ENCODE results near the gene ZNF69.
"Not testable (repeated sequence)": the region's sequence is repeated elsewhere in the genome, so short reads cannot be mapped to it uniquely, and the experiment has no call there.

The ZNF69 gene

DNA sequence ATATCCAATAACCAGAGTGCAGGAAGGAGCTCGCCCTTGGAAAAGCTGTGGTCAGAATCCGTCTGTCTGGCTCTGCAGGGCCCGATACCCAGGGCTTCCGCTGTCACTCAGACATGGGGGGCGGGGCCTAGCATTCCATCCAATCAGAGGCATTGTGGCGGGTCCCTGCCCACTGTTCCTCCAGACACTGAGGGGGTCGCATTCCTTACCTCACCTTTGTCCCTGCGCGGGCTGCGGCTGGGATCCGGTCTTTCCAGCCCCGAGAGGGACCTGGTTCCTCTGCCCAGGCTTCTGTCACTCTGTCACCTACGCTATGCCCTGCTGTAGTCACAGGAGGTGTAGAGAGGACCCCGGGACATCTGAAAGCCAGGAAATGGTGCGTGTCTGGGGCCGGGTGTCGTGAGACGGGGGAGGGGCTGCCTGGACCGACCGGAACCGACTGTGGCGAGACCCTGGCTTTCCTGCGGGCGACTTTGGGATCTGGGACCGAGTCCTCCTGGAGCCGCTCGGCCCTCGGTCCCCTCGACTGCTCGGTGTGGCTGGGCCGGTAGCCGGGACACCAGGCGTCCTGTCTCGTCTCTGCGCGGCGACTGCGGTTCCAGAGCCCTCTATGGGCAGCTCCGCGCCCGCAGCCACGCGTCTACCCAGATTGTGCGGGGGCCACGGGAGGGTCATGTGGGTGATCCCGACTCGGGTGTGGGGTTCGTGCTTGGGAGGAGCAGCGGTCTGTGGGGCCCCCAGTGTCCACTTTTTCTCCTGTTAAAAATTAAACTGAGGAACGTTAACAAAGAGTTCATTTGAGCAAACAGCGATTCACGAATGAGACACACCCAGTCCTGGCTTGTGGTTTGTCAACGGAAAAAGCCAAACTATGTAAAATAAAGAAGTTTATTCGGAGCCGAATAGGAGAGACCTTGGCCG is at the start of gene ZNF69:
ZNF69 (plus strand) TSS at position 172 of the 921 bp plus-strand sequence; CDS start at position 314, 142 bp downstream.
- H3K36me3 ChIP-seq (ENCODE audit: insufficient read depth, low read length), result peaks cover 12% of the 10 kb centered on the region
- peak within 1 kb of the TSS; percentile 86 for H3K4me3 ChIP-seq (ENCODE audit: low read length)
- H3K4me1 ChIP-seq (ENCODE audit: insufficient read depth, low read length), result peaks cover 21% of the 10 kb centered on the region
- peaks cover 16% of the 10 kb centered on the region for H3K9me3 ChIP-seq (ENCODE audit: low read length)
- peak within 1 kb of the TSS; percentile 44 for H2AFZ ChIP-seq (ENCODE audit: low read depth, low read length)
- no peaks in the 10 kb centered on the region for H3K27me3 ChIP-seq (ENCODE audit: insufficient read depth, low read length)

DNA sequence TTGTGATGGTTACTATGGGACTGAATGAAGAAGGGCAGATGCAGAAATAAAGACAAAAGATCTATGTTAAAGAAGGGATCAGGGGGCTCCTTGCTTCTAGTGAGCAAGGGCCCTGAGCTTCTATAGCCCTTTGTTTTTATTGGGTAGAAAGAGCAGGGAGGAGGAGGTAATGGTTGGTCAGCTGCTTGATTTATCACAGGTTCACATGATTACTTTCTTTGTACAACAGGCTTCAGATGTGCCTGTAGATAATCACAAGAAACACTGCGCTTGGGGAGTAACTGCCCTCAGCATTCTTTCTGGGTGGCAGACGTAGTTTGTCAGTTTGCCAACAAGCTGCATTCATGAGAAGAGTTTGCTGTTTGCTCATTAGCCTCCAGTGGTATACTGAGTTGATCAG is 43.9 kb upstream of the ZNF69 start:
- H3K36me3 ChIP-seq (ENCODE audit: insufficient read depth, low read length), result no peaks in the 10 kb centered on the region
- no peaks in the 10 kb centered on the region for H3K27me3 ChIP-seq (ENCODE audit: insufficient read depth, low read length)
- H3K9me3 ChIP-seq (ENCODE audit: low read length), result peaks cover 2% of the 10 kb centered on the region
- H3K4me1 ChIP-seq (ENCODE audit: insufficient read depth, low read length), result no peaks in the 10 kb centered on the region
- H2AFZ ChIP-seq (ENCODE audit: low read depth, low read length), result no peak overlapping the region
- no peak overlapping the region for H3K4me3 ChIP-seq (ENCODE audit: low read length)

DNA sequence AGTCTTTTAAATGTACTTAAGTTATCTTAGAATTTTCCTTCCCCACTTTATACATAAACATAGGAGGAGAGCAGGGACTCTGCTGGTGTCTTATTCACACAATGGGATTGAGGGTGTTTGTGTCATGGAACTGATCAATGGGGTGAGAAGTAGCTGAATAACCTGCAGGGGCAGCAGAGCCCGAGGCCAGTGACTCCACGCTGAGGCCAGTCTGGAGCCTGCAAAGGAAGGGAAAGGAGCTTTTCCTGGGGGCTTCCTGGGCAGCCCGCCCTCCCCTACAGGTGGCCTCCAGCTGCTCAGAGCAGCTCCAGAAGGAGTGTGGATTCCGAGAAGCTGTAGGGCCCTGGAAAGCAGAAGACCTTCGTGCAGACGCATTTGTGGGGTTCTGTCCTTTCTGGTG is 40.0 kb upstream of the ZNF69 start:
- not testable (repeated sequence) for H3K36me3 ChIP-seq (ENCODE audit: insufficient read depth, low read length); H3K9me3 ChIP-seq (ENCODE audit: low read length); H3K4me3 ChIP-seq (ENCODE audit: low read length); H2AFZ ChIP-seq (ENCODE audit: low read depth, low read length); H3K4me1 ChIP-seq (ENCODE audit: insufficient read depth, low read length); H3K27me3 ChIP-seq (ENCODE audit: insufficient read depth, low read length)

DNA sequence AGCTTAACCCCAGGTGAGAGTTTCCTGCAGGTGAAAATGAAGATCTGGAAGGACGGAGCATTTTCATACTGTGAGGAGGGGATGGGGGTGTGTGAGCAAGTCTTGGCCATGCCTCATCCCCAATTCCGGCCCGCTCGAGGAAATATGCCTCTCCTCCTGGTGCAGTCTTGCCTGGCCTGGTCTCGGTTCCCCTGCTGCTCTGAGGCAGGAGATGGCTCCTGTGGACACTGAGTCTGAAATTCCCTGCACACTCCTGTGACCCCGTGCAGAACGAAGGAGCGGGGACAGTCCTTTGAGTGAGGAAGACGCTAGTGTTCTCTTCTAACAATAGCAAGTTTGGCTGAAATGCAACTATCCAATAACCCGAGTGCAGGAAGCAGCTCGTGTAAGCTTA is 39.4 kb upstream of the ZNF69 start:
- no peak overlapping the region for H2AFZ ChIP-seq (ENCODE audit: low read depth, low read length)
- no peaks in the 10 kb centered on the region for H3K27me3 ChIP-seq (ENCODE audit: insufficient read depth, low read length)
- no peaks in the 10 kb centered on the region for H3K4me1 ChIP-seq (ENCODE audit: insufficient read depth, low read length)
- no peak overlapping the region for H3K4me3 ChIP-seq (ENCODE audit: low read length)
- peaks cover 6% of the 10 kb centered on the region for H3K9me3 ChIP-seq (ENCODE audit: low read length)
- no peaks in the 10 kb centered on the region for H3K36me3 ChIP-seq (ENCODE audit: insufficient read depth, low read length)

DNA sequence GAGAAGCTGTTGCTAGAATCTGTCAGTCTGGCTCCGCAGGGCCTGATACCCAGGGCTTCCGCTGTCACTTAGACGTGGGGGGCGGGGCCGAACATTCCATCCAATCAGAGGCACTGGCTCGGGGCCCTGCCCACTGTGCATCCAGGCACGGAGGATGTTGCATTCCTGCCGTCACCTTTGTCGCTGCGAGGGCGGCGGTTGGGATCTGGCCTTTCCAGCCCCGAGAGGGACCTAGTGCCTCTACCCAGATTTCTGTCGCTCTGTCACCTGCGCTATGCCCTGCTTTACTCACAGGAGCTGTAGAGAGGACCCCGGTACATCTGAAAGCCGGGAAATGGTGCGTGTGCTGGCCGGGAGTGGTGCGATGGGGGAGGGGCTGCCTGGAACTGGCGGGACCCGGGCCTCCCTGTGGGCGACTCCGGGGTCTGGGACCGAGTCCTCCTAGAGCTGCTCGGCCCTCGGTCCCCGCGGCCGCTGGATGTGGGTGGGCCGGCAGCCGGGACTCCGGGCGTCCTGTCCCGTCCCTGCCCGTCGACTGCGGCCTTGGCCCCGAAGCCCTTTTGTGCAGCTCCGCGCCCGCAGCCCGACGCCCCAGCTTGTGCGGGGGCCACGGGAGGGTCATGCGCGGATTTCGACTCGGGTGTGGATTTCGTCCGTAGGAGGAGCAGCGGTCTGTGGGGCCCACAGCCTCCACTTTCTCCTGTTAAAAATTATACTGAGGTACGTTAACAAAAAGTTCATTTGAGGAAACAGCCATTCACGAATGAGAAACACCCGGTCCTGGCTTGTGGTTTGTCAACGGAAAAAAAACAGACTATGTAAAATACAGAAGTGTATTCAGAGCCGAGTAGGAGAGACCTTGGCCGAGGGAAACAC is 38.8 kb upstream of the ZNF69 start, which contains the start of gene ZNF439:
ZNF439 (plus strand) TSS at position 133 of the 876 bp plus-strand sequence; CDS start at position 275, 142 bp downstream.
- H3K4me3 ChIP-seq (ENCODE audit: low read length), result peak within 1 kb of the TSS; percentile 45
- no peaks in the 10 kb centered on the region for H3K27me3 ChIP-seq (ENCODE audit: insufficient read depth, low read length)
- H3K9me3 ChIP-seq (ENCODE audit: low read length), result peaks cover 6% of the 10 kb centered on the region
- H3K4me1 ChIP-seq (ENCODE audit: insufficient read depth, low read length), result no peaks in the 10 kb centered on the region
- no peaks in the 10 kb centered on the region for H3K36me3 ChIP-seq (ENCODE audit: insufficient read depth, low read length)
- H2AFZ ChIP-seq (ENCODE audit: low read depth, low read length), result no peak within 1 kb of the TSS

DNA sequence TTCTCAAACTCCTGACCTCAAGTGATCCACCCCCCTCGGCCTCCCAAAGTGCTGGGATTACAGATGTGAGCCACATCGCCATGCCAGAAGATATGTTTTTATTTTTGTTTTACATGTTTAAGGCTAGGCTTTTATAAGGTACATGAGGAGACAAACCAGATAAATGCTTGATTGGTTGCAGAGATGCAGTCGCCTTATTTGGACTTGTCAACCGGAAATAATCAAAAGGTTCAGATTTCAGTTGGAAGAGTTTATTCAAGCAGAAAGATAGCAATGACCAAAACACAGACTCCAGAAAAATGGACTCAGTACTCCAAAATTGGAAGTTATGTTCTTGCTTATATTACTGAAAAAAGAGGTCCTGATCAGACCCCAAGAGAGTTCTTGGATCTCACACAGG is 37.3 kb upstream of the ZNF69 start:
- not testable (repeated sequence) for H3K9me3 ChIP-seq (ENCODE audit: low read length); H3K27me3 ChIP-seq (ENCODE audit: insufficient read depth, low read length); H2AFZ ChIP-seq (ENCODE audit: low read depth, low read length); H3K4me3 ChIP-seq (ENCODE audit: low read length); H3K4me1 ChIP-seq (ENCODE audit: insufficient read depth, low read length); H3K36me3 ChIP-seq (ENCODE audit: insufficient read depth, low read length)

DNA sequence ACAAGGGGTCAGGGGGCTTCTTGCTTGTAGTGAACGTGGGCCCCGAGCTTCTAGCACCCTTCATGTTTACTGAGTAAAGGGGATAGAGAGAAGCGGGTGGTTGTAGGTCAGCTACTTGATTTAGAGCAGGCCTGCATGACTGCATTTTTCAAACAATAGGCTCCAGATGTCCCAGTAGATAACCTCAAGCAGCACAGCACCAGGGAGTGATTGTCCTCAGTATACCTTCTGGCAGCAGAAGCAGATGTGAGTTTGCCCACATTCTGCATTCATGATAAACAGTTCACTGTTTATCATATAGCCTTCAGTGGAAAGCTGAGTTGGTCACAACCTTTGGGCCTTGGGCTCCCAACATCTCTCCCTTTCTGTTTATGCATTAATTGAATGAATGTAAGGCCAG is 34.2 kb upstream of the ZNF69 start:
- Histone ChIP-seq H2AFZ (ENCODE audit: low read depth, low read length) (no peak overlapping the region), H3K27me3 (ENCODE audit: insufficient read depth, low read length) (no peaks in the 10 kb centered on the region), H3K36me3 (ENCODE audit: insufficient read depth, low read length) (no peaks in the 10 kb centered on the region), H3K9me3 (ENCODE audit: low read length) (peaks cover 5% of the 10 kb centered on the region), H3K4me1 (ENCODE audit: insufficient read depth, low read length) (no peaks in the 10 kb centered on the region), H3K4me3 (ENCODE audit: low read length) (no peak overlapping the region)

DNA sequence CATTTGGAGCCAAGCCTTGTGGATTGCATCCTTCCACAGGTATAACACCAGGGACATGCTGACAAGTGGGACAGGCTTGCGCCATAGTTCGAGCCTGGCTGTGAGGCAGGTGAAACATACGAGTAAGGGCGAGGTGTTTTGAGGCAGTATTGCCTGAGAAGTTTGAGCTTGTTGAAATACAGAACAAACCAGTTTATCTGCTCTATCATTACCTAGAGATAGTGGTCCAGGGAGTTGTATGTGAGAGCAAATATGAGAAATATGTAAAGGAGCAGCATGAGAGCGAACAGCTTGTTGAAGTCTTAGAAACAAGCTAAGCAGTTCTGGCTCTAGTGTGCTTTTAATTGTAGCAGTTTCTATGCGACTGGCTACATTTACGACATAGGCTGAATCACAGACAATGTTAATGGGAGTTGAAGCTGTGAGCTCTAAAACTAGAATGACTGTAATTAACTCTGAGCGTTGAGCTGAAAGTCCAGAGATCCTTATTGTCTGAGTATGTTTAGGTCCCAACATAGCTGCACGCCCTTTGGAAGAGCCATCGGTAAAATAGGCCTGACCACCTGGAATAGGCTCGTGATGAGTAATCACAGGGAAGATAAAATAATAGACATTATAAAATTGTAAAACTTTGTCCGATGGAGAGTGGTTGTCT is 30.9 kb upstream of the ZNF69 start:
- no peaks in the 10 kb centered on the region for H3K27me3 ChIP-seq (ENCODE audit: insufficient read depth, low read length)
- no peak overlapping the region for H3K4me3 ChIP-seq (ENCODE audit: low read length)
- peaks cover 5% of the 10 kb centered on the region for H3K9me3 ChIP-seq (ENCODE audit: low read length)
- H2AFZ ChIP-seq (ENCODE audit: low read depth, low read length), result no peak overlapping the region
- no peaks in the 10 kb centered on the region for H3K4me1 ChIP-seq (ENCODE audit: insufficient read depth, low read length)
- H3K36me3 ChIP-seq (ENCODE audit: insufficient read depth, low read length), result no peaks in the 10 kb centered on the region

DNA sequence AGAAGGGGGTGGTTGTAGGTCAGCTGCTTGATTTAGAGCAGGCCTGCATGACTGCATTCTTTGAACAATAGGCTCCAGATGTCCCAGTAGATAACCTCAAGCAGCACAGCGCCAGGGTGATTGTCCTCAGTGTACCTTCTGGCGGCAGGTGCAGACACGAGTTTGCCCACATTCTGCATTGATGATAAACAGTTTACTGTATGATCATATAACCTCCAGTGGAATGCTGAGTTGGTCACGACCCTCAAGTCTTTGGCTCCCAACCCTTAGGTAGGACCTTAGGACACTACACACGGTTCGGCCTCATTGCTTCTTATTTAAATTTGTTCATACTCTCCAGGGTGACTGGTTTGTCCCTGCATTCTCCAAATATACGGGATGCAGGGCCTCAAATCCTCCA is 26.9 kb upstream of the ZNF69 start:
- Histone ChIP-seq H3K36me3 (ENCODE audit: insufficient read depth, low read length) (no peaks in the 10 kb centered on the region), H3K4me1 (ENCODE audit: insufficient read depth, low read length) (no peaks in the 10 kb centered on the region), H3K27me3 (ENCODE audit: insufficient read depth, low read length) (no peaks in the 10 kb centered on the region), H3K4me3 (ENCODE audit: low read length) (no peak overlapping the region), H2AFZ (ENCODE audit: low read depth, low read length) (no peak overlapping the region), H3K9me3 (ENCODE audit: low read length) (peaks cover 9% of the 10 kb centered on the region)

DNA sequence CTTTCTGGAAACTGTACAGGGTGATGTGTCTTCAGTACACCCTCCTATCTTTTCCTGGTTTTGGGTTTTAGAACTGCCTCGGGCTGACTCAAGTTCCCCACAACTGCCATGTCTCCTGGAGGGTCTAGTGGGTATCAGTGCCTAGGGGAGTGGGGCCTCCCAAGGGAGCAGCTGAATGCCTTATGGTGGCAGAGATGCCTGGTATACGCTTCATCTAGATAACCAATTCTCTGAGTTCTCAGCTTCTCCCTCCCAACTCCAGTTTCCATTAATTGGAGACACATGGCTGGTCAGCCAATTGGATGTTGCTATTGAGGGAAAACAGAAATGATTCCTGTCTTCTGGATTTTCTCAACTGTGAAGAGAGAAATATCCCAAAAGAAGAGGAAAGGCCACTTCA is 26.3 kb upstream of the ZNF69 start:
- Histone ChIP-seq H3K4me1 (ENCODE audit: insufficient read depth, low read length) (no peaks in the 10 kb centered on the region), H3K36me3 (ENCODE audit: insufficient read depth, low read length) (no peaks in the 10 kb centered on the region), H3K4me3 (ENCODE audit: low read length) (no peak overlapping the region), H2AFZ (ENCODE audit: low read depth, low read length) (no peak overlapping the region), H3K27me3 (ENCODE audit: insufficient read depth, low read length) (no peaks in the 10 kb centered on the region), H3K9me3 (ENCODE audit: low read length) (peaks cover 9% of the 10 kb centered on the region)

DNA sequence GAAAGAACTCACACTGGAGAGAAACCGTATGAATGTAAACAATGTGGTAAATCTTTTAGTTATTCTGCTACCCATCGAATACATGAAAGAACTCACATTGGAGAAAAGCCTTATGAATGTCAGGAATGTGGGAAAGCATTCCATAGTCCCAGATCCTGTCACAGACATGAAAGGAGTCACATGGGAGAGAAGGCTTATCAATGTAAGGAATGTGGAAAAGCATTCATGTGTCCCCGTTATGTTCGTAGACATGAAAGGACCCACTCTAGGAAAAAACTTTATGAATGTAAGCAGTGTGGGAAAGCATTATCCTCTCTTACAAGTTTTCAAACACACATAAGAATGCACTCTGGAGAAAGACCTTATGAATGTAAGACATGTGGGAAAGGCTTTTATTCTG is 19.8 kb upstream of the ZNF69 start:
- not testable (repeated sequence) for H3K27me3 ChIP-seq (ENCODE audit: insufficient read depth, low read length); H2AFZ ChIP-seq (ENCODE audit: low read depth, low read length); H3K36me3 ChIP-seq (ENCODE audit: insufficient read depth, low read length); H3K4me1 ChIP-seq (ENCODE audit: insufficient read depth, low read length); H3K4me3 ChIP-seq (ENCODE audit: low read length)
- peaks cover 30% of the 10 kb centered on the region for H3K9me3 ChIP-seq (ENCODE audit: low read length)

DNA sequence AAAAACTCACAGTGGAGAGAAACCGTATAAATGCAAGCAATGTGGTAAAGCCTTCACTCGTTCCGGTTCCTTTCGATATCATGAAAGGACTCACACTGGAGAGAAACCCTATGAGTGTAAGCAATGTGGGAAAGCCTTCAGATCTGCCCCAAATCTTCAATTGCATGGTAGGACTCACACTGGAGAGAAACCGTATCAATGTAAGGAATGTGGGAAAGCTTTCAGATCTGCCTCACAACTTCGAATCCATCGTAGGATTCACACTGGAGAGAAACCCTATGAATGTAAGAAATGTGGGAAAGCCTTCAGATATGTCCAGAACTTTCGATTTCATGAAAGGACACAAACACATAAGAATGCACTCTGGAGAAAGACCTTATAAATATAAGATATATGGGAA is 19.4 kb upstream of the ZNF69 start:
- Histone ChIP-seq H3K9me3 (ENCODE audit: low read length) (peaks cover 30% of the 10 kb centered on the region), H3K4me3 (ENCODE audit: low read length) (no peak overlapping the region), H3K4me1 (ENCODE audit: insufficient read depth, low read length) (no peaks in the 10 kb centered on the region), H2AFZ (ENCODE audit: low read depth, low read length) (no peak overlapping the region), H3K36me3 (ENCODE audit: insufficient read depth, low read length) (no peaks in the 10 kb centered on the region), H3K27me3 (ENCODE audit: insufficient read depth, low read length) (no peaks in the 10 kb centered on the region)

DNA sequence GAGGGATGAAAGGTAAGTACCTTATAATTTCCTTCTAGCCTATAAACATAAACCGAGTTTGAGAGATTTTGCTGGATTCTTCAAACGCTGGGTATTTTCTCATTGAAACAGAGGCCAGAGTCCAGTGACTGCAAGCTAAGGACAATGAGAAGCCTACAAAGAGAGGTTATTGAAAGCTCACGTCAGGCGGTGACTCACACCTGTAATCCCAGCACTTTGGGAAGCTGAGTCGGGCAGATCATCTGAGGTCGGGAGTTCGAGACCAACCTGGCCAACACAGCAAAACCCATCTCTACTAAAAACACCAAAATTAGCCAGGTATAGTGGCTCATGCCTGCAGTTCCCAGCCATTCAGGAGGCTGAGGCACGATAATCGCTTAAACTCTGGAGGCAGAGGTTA is 15.0 kb upstream of the ZNF69 start:
- Histone ChIP-seq H3K36me3 (ENCODE audit: insufficient read depth, low read length) (no peaks in the 10 kb centered on the region), H3K9me3 (ENCODE audit: low read length) (peaks cover 23% of the 10 kb centered on the region), H3K4me3 (ENCODE audit: low read length) (no peak overlapping the region), H2AFZ (ENCODE audit: low read depth, low read length) (no peak overlapping the region), H3K27me3 (ENCODE audit: insufficient read depth, low read length) (no peaks in the 10 kb centered on the region), H3K4me1 (ENCODE audit: insufficient read depth, low read length) (no peaks in the 10 kb centered on the region)
